Fibroblast of skin of left biceps (primary cell): ENCODE measurements around the gene HOXA5.

Experiments used
- DNase-seq, 2 experiments: peaks; one replicate each; pipeline ENCODE4 v3.0.0-alpha.2; 2013; ENCODE audit warnings: low read depth in 2 of 2

The HOXA5 gene

DNA sequence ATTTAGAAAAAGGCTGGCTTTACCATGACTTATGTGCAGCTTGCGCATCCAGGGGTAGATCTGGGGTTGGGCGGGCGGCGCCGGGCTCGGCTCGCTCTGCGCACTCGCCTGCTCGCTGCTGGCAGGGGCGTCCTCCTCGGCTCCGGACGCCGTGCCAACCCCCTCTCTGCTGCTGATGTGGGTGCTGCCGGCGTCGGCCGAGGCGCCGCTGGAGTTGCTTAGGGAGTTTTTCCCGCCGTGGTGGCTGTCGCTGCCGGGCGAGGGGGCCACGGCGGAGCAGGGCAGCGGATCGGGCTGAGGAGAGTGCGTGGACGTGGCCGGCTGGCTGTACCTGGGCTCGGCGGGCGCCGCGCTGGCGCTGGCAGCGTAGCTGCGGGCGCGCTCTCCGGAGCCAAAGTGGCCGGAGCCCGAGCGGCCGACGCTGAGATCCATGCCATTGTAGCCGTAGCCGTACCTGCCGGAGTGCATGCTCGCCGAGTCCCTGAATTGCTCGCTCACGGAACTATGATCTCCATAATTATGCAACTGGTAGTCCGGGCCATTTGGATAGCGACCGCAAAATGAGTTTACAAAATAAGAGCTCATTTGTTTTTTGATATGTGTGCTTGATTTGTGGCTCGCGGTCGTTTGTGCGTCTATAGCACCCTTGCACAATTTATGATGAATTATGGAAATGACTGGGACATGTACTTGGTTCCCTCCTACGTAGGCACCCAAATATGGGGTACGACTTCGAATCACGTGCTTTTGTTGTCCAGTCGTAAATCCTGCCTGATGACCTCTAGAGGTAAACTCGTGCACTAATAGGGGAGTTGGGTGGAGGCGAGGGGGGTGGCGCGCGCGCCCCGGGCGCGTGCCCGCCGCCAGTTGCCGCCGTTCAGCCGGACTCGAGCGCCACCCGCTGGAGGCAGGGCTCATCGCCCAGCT, at the start of gene HOXA5:
Gene HOXA5, minus strand, starts transcription at position 659 of the 927 bp plus-strand sequence. Its CDS starts 74 bp downstream, at position 585.
- DNase-seq = no peak

DNA sequence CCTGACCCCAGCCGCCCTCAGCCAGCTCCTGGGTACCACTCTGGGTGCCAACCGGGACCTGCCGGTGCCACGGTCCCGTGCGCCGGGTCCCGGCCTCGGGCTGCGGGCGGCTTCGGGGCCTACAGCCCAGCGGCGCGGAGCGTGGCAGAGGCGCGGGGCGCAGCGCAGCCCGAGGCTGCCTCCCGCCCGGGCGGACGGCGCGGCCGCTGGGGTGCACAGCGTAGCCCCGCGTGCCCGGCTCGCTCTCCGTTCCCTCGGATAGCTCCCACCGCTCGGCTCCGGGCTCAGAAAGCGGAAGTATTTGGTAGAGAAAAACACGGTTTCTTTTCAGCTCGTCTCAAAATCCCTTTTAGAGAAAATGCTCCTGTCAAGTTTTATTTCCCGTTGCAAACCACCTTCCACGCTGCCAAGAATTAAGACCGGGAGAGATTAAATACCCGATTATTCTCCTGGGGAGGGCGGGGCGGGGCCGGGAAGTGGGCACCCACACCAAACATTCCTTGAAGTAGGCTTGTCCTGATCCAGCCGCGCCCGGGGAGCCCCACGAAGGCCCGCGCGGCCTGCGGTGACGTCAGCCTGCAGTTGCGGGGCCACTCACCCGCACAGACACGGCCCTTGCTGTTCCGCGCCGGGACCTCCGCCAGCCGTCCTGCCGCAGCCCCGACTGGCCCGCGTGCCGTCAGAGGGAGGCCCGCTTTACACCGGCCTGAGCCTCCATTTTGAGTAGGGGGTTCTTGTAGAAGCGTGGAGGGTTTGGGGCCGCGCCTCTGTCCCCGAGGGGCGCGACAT, 49.3 kb upstream of the HOXA5 start:
- no peak for DNase-seq

DNA sequence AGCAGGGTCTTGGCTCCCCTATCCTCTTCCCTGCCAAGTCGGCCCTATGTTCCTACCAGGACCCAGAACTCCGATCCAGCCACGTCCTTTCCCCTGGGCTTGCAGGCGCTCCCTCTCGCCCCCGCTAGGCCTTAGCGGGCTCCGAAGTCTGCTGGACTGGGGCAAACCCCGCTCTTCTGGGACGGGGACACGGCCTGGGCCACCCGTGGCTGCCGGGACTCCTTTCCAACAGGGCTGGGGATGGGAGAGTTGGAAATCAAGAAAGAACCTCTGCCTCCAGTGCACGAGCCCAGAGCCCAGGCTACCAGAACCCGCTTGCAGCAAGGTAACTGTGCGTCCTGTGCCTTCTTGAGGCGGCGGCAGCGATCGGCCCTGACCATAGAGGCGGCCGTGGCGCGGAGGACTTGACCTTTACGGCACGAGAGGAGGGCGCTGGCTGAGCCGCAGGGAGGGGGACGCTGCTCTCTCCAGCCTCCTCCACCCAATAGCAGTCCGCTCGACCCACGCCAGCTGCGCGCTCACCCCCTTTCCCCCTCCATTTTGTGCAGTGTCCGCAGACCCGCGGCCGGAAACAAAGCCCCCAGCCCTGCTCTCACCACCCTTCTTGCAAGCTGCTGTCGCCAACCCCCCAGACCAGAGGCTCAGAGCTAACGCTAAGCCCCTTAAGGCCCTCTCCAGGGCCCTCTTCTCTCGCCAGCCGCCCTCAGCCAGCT, 48.5 kb upstream of the HOXA5 start:
- DNase-seq = no peak

DNA sequence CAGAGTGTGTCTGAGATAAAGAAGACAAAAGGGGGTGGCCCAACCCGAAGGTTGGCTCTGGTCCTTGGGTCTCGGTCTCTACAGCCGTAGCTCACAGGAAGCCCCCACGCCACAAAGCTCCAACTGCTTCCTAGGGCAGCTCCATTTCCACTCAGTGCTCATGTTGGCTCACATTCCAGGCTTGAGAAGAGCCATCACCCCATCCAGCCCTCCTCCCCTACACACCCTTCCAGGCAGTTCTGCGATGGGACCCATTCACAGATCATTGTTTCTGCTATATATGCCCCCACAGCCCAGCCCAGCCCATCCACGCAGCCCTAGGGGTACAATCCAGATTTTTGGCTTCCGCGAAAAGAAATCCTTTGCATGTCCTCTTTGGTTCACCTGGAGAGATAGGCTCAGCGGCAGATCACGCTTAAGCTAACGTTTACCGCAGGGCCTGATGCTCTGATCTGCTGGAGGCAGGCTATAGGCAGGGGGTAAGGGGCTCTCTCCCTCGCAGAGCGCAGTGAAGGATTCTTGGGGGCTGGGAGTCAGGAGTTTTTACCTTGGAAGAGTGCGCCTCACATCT, 47.8 kb upstream of the HOXA5 start:
- no peak for DNase-seq

DNA sequence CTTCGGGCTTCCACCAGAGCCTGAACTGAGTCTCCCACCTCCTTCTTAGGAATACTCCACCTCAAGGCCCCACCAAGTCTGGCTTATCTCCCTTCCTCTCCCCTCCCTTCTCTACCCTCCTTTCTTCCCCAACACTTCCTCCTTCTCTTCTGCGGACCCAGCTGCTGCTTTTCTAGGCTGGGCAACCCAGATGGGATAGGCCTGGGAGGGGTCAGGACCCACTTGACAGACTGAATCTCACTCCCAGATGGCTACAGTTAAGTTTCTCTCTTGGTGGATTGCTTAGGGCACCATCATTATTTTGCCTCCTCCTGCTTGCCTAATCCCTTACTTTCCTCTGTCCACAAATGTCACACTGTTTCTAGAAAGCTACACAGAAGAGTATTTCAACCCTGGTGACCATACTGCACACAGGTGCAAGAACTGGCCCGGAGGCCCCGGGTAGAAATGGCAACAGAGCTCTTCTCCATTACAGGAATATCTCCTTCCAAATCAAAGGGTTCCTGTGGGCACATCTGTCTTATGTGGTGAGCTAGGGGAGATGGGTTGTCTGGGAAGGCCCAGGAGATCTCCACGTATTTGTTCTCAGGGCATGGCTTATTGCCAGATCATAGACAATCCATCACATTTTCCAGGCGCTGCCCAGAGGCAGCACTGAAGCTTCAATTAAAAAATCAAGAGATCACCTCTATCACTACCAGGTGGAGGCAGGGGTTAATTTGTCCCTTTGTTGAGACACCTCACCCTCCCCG, 46.7 kb upstream of the HOXA5 start:
- no peak for DNase-seq

DNA sequence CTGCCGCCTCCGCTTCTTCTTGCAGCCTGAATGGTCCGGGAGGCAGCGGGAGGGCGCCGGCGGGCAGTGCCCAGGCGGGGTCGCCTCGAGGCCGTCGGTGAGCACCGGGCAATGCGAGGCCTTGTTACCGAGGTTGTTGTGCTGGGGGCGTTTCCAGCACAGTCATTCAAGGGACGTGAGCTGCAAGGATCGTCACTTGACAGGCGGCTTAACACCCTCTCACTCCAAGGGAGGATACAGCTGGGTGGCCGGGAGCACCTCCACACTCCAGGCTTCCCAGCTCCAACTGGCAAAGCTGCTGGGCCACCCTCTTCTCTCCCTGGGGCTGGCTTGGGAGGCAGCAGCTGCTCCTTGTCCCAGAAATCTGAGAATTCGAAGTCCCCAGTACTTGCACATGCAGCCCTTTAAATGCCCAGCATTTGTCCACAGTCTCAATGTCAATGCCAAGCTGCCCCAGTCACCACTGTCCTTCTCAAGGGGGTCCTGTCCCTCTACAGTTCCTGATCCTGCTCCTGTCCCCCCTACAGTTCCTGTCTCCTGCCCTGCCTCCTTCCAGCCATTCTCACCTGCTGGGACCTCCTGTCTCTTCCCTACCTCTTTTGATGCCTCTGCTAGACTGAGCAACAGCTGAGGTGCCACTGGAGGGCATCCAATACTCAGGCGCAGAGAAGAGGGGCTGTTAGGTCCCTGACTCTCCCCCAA, 46.0 kb upstream of the HOXA5 start:
- no peak for DNase-seq

DNA sequence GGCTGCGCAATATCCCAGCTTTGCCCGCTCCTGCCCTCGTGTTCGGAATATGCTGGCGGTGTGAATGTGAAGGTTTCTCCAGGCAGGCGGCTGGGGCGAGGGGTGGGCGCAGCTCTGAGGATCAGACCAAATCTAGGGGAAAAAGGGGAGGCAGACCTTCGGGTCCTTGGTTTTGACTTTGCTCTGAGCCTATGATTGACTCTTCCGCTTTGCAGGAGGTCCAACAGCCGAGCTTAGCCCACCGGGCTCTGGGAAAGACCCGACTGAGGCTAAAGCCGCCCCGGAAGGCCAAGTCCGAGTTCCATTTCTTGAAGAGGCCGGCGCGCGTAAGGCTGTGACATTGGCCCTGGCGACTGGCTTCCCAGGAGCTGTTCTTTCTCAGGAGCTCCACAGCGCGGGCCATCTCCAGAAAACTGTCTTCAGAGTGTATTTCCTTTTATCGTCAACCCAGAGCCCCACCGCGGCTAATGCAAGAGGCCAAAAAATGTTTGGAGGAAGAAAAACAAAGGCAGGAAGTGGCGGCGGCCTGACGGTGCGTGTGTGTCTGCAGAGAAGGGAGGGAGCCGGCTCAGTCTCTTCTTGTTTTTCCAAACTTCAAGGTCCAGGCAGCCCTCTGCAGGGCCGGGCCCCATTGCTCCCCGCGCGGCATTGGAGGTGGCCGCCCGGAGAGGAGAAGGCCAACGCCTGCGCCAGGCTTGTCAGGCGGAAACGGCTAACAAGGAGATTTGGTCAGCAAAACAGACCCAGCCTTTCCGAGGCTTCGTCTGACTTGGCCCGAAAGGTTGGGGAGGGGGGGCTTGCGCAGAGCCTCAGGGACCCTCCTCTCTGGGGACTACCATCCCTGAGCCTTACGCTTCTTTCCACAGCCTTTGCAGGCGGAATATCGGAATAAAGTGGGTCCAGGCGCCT, 45.2 kb upstream of the HOXA5 start:
- DNase-seq = no peak

DNA sequence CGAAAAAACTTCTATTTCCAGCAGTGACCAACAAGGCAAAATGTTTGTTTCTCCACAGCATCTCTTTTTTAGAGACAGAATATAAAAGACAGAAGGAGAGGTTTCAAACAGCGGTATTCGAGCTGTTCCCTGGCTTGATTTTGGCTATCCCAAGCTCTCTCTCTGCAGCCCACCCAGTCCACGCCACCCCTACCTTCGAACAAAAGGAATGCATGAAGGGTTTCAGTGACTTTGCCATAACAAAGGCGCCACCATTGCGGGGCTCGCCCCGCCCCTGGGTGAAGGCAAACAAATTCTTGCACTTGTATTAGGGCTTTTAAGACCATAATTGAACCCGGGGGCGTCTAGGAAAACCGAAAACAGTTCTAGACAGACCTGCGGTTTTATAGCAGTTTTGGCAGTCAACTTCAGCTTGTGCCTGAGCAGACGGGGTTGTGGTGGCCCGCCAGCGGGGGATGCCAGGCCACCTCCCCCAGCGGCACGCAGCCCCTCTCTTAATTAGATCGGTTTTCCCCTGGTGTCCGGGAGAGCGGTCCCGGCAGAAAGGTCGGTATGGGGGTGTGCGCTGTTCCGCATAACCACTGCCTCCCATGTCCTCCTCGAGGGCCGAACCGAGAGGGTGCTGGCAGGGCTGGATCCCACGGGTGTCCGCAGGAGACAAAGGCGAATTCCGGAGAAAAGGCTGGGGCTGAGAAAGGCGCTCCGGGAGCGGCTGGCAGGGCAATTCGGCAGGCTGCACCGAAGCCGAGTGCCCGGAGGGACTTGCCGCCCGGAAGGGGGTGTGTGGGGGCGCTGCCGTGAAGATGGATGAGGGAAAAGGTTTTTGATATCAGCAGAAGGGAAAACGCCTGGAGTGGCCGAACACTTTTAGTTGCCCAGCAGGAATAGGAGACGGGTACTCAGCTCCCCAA, 44.2 kb upstream of the HOXA5 start:
- DNase-seq = no peak

DNA sequence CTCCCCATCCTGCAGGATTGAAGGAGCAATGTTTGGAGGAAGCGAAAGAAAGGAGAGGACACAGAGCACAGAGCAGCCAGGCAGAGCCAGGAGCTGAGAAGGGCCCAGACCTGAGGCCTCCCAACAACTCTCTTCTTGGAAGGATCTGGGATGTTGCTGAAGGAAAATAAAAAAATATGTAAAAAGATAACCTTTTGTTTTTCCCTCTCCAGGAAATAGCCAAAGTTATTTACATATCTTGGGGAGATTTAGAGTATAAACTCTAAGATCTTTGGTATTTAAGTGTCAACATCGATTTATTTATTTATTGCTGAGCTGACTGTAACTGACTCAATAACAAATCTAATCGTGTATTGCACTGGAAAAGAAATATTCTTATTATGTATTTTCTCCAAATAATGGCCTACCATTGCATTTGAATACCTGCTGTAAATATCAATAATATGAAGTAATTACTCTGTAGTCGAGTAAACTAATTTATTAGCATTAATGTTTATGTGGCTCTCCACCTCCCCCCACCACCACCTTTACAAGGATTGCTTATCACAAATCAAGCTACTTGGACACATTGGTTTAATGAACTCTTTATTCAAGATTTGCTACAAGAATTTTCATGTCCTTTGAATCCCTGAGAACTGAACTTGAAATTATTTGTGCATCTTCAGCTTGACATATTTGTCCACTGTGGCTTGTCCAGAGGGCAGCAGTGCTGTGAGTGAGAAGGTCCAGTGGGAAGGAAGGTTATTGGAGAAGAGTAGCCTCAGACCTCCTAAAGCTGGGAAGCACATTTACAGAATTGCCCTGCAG, 43.4 kb upstream of the HOXA5 start:
- DNase-seq = no peak

DNA sequence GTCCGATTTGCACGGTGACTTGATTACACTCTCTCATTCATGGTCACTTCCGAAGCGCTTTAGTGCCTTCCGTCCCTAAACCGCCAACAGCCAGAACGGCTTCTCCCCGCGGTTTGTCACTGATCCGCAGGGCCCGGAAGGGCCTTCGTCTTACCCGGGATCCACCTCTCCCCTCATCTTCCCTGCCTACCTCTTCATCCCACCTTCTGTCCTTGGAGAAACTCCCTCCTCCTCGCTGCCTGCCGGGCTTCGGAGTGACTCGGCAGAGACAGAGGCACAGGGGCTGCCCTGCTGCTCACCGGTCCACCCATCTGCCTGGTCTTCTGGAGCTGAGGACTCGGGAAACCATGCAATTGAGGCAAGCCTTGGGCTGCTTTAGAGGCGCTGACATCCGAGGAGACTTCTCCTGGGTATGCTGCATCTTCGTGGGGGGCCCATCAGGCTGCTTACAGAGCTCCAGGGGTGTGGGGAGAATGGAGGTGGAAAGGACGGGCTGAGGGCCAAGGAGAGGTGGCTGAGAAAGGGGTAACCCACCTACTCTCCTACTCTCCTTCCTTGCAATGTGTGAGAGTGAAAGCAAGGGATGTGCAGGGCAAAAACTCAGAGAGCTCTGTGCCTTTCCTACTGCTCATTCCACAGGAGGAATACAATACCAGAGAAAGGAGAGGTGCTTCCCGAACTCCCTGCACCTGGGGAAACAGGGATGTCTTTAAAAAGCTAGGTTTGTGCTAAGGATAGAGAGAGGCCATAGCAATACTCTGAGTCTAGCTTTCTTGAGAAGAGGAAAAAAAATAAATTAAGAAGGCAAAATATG, 42.6 kb upstream of the HOXA5 start:
- DNase-seq = no peak

DNA sequence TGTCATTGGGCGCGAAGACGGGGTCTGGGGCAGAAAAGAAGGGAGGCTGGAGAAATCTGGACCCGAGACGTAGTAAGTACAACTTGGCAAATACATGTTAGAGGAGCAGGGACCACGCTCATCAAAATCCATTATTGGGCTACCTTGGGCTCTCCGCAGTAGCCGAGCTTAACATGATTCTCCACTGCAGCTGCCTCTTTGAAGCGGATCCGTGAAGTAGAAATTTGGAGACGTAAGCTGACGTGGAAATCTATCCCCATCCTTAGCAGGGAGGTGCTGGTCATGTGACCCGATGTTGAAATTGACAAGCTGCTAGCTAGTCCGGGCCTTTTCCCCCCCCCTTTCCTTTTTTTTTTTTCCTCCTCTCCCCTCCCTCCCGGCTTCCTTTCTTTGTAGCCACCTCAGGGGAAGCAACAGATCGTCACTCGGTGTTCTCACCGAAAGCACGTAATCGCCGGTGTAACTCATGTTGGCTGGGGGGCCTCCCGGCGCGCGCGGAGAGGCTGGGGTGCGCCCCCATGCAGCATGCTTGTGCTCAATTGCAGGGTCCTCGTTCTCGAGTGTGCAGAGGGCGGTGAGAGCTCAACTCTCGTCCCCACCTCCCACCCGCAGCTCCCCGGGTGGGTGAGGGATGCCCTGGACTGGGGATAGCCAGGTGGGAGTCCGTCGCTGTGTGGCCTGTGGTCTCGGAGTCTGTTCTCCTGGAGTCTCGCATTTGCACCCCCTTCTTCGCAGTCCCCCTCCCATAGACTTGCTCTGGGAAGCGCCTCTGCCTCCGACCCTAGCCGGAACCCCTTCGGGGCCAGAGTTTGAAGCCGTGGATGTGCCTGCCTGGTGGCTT, 41.8 kb upstream of the HOXA5 start, which contains the start of gene HOXA11:
Gene HOXA11, minus strand, starts transcription at position 220 of the 841 bp plus-strand sequence. Its CDS starts 88 bp downstream, at position 132.
- peak in 1 of 2 experiments; percentile 64 for DNase-seq

DNA sequence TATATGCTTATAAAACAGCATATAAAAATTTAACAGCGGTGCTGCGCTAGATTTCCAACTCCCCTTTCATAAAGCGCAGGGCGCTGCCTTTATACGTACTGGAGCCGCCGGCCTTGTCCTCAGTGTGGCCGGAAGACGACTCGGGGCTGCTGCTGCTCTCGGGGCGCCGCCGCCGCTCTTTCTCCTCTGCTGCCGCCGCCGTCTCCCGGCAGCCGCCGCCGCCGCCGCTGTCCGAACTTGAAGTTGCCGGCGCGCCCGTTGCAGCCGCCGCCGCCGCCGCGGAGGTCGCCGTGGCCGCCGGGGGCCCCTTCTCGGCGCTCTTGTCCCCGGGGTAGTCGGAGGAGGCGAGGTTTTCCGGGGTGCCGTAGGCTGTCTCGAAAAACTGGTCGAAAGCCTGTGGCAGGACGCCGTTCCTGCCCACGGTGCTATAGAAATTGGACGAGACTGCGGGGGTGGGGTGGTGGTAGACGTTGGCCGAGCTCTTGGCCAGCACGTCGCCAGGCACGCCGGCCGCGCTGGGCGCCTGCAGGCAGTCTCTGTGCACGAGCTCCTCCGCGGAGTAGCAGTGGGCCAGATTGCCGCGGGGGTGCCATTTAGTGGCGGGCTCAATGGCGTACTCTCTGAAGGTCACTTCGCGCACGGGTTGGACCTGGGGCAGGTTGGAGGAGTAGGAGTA, 41.0 kb upstream of the HOXA5 start:
- DNase-seq = no peak

DNA sequence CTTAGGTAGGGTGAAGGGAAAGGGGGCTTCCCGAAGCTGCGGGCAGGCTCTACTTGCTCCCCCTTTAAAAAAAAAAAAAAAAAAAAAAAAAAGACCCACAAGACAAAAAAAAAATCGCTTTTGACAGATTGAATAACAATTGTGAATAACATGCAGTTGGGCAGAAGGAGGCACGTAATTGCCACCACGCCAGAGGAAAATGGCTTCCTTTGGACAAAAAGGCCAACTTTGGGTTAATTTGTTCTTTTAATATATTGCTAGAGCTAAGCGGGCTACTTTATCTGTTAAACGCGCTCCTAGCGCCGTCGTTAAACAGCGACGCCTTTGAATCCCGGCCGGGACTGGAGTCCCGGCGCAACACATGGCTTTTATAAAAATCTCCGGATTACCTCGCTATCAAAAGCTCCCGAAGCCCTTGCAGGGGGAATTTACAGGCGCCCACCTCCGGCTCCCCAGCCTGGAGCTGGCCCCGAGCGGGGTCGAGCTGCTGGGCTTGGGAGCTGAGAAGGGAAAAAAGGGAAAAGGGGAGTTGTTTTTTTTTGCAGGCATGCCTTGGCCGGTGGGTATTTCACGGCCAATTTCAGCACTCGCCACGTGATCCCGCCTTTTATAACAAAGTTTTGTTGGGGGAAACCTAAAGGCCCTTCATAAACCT, 40.3 kb upstream of the HOXA5 start:
- DNase-seq = no peak
